HUES6 (cell line): ENCODE measurements around the gene FAM163B.

Source experiments
- H3K27ac ChIP-seq: 2 replicates; pipeline ENCODE4 v1.7.0; 2013; ENCODE audit warnings: low read depth, mild to moderate bottlenecking, low read length, inconsistent platforms
- H3K27me3 ChIP-seq: 2 replicates; pipeline ENCODE4 v1.6.1; 2013; ENCODE audit warnings: low read length; ENCODE audit not compliant: control insufficient read depth, insufficient read depth
- H3K36me3 ChIP-seq: 2 replicates; pipeline ENCODE4 v1.6.1; 2013; ENCODE audit warnings: low read length; ENCODE audit not compliant: control insufficient read depth, insufficient read depth
- H3K4me1 ChIP-seq: 2 replicates; pipeline ENCODE4 v1.6.1; 2013; ENCODE audit warnings: low read length; ENCODE audit not compliant: control insufficient read depth, insufficient read depth
- H3K4me3 ChIP-seq: 2 replicates; pipeline ENCODE4 v1.5.1; 2013; ENCODE audit warnings: low read depth, low read length
- H3K9ac ChIP-seq: one replicate; pipeline ENCODE4 v1.6.1; 2013; ENCODE audit warnings: mild to moderate bottlenecking, low read length
- H3K9me3 ChIP-seq: 2 replicates; pipeline ENCODE4 v1.6.1; 2013; ENCODE audit warnings: low read depth, low read length; ENCODE audit not compliant: control insufficient read depth, insufficient read depth

FAM163B gene

GRCh38 chr9:133638076-133638475, 28.9 kb upstream of the FAM163B start:
- Histone ChIP-seq H3K27ac (no peak overlapping the region), H3K9me3 (no peaks in the 10 kb centered on the region), H3K27me3 (no peaks in the 10 kb centered on the region), H3K36me3 (no peaks in the 10 kb centered on the region), H3K9ac (no peak overlapping the region), H3K4me1 (peaks cover 25% of the 10 kb centered on the region), H3K4me3 (no peak overlapping the region)

DNA sequence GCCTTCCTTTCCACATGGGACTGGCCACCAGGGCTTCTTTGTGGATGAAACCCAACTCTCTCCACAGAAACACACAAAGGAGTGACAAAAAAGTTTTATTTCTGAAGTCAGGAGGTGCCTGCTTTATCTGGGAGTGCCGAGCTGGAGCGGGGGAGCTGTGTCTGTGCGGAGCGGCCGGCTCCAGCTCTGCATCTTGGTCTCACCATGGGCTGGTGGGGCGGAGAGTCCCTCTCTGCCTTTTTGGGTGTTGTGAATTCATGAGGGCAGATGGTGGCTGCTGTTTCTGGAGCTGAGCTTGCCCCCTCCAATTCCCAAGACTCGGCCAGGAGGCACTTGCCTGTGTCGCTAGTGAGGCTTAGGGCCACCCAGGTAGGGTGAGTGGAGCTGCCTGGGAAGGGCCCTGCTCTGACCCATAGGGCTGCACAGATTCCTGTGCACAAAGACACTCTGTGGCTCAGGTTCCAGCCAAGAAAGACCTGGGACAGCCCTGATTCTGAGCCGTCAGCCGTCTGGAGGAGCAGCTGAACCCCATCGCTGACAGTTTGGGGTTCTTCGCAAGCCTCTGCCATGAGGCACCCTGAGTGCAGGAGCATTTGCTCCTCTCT, 28.4 kb upstream of the FAM163B start:
- H3K4me1 ChIP-seq: peaks cover 28% of the 10 kb centered on the region
- no peak overlapping the region for H3K9ac ChIP-seq
- no peak overlapping the region for H3K4me3 ChIP-seq
- no peak overlapping the region for H3K27ac ChIP-seq
- no peaks in the 10 kb centered on the region for H3K27me3 ChIP-seq
- H3K9me3 ChIP-seq: no peaks in the 10 kb centered on the region
- no peaks in the 10 kb centered on the region for H3K36me3 ChIP-seq

GRCh38 chr9:133636902-133637301, 27.7 kb upstream of the FAM163B start:
- H3K36me3 ChIP-seq: no peaks in the 10 kb centered on the region
- no peak overlapping the region for H3K9ac ChIP-seq
- H3K4me3 ChIP-seq: no peak overlapping the region
- H3K9me3 ChIP-seq: no peaks in the 10 kb centered on the region
- peaks cover 28% of the 10 kb centered on the region for H3K4me1 ChIP-seq
- H3K27ac ChIP-seq: no peak overlapping the region
- H3K27me3 ChIP-seq: no peaks in the 10 kb centered on the region

- H3K4me1 ChIP-seq: peaks cover 28% of the 10 kb centered on the region
Measured at GRCh38 chr9:133635533-133636531, 26.6 kb upstream of the FAM163B start, which contains the start of gene DBH. Gene DBH (plus strand): TSS chr9:133636363. CDS start chr9:133636372, 9 bp downstream.

DNA sequence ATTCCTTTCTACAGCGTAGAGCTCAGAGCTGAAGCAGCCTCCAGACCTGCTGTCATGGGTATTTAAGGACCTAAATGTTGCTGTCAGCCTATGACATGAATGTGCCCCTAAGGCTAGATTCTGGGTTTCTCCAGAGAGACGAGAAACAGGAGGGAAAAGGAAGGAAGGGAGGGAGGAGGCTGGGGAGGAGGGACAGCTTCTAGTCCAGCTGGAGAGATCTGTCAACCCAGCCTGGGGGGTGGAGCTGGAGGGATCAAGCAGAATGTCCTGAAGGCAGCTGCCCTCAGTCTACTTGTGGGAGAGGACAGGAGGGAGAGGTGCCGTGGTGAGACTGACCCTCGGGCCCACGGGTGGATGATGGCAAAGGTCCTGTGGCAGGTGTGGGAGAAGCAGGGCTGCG, 25.9 kb upstream of the FAM163B start:
- H3K27me3 ChIP-seq: no peaks in the 10 kb centered on the region
- no peaks in the 10 kb centered on the region for H3K9me3 ChIP-seq
- peaks cover 28% of the 10 kb centered on the region for H3K4me1 ChIP-seq
- no peak overlapping the region for H3K4me3 ChIP-seq
- H3K36me3 ChIP-seq: no peaks in the 10 kb centered on the region
- no peak overlapping the region for H3K9ac ChIP-seq
- H3K27ac ChIP-seq: no peak overlapping the region

More at GRCh38 chr9:133635533-133636531, 26.6 kb upstream of the FAM163B start, which contains the start of gene DBH:
- H3K36me3 ChIP-seq: no peaks in the 10 kb centered on the region
- no peak within 1 kb of the TSS for H3K4me3 ChIP-seq
- no peaks in the 10 kb centered on the region for H3K9me3 ChIP-seq
- no peak within 1 kb of the TSS for H3K27ac ChIP-seq
- H3K27me3 ChIP-seq: no peaks in the 10 kb centered on the region
- H3K9ac ChIP-seq: no peak within 1 kb of the TSS

GRCh38 chr9:133634081-133634691, 25.0 kb upstream of the FAM163B start:
- Histone ChIP-seq H3K4me3 (no peak overlapping the region), H3K4me1 (peaks cover 28% of the 10 kb centered on the region), H3K9me3 (no peaks in the 10 kb centered on the region), H3K36me3 (no peaks in the 10 kb centered on the region), H3K27ac (no peak overlapping the region), H3K27me3 (no peaks in the 10 kb centered on the region), H3K9ac (no peak overlapping the region)

DNA sequence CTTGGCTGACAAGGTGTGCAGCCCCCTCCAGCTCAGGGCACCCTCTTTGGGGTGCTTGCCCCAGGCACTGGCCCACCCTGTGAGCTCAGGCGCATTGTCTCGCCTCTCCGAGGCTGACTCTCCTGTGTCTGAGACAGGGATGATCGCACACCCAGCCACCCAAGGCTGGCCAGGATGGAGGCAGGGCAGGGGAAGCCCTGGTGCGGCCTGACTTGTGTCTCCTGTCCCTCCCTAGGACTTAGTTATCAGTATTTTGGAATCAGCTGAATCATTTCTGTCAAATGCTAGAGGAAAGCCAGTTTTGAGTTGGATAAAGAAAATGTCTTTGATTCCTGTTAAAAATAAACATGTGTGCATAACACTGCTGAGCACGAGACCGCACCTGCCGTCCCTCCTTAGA, 24.5 kb upstream of the FAM163B start:
- H3K4me3 ChIP-seq: no peak overlapping the region
- H3K36me3 ChIP-seq: no peaks in the 10 kb centered on the region
- H3K9ac ChIP-seq: no peak overlapping the region
- H3K27me3 ChIP-seq: no peaks in the 10 kb centered on the region
- H3K9me3 ChIP-seq: no peaks in the 10 kb centered on the region
- no peak overlapping the region for H3K27ac ChIP-seq
- peaks cover 28% of the 10 kb centered on the region for H3K4me1 ChIP-seq

- Histone ChIP-seq H3K4me3 (no peak overlapping the region), H3K9me3 (no peaks in the 10 kb centered on the region), H3K27me3 (no peaks in the 10 kb centered on the region), H3K9ac (no peak overlapping the region), H3K4me1 (peaks cover 25% of the 10 kb centered on the region), H3K36me3 (no peaks in the 10 kb centered on the region), H3K27ac (no peak overlapping the region)
Measured at GRCh38 chr9:133632806-133633680, 23.9 kb upstream of the FAM163B start.

DNA sequence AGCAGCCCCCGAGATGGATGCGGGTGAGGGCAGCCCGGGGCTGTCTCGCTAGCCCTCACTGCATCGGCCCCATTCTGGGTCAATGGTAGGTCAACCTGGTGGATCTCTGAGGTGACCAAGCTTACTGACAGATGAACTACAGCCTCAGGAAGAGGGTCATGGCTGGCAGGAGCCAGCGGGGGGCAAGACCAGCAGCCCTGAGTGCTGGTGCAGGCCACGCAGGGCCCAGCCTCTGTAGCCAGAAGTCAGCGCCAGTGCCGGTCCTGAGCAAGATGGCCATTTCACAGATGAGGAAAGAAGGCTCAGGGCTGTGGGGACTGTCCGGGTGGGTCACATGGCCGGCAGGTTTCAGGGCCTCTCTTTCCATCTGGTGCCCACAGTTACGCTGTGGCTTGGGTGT, 21.9 kb upstream of the FAM163B start:
- Histone ChIP-seq H3K27me3 (no peaks in the 10 kb centered on the region), H3K9me3 (peaks cover 11% of the 10 kb centered on the region), H3K9ac (no peak overlapping the region), H3K36me3 (no peaks in the 10 kb centered on the region), H3K4me3 (no peak overlapping the region), H3K27ac (no peak overlapping the region), H3K4me1 (peaks cover 15% of the 10 kb centered on the region)

- H3K4me3 ChIP-seq: no peak overlapping the region
- peaks cover 15% of the 10 kb centered on the region for H3K4me1 ChIP-seq
- H3K27ac ChIP-seq: no peak overlapping the region
- H3K9me3 ChIP-seq: peaks cover 19% of the 10 kb centered on the region
- H3K36me3 ChIP-seq: no peaks in the 10 kb centered on the region
- H3K27me3 ChIP-seq: no peaks in the 10 kb centered on the region
- H3K9ac ChIP-seq: no peak overlapping the region
Measured at GRCh38 chr9:133629221-133630110, 20.3 kb upstream of the FAM163B start.
